ENCODE measurements around the gene CORO2B.

CORO2B gene

GRCh38 chr15:68696414-68697363 lies 117.9 kb downstream of the CORO2B start:
- Mint-ChIP-seq H3K27me3 (no peaks in the 10 kb centered on the region), H3K27ac (no peak overlapping the region), H3K9me3 (ENCODE audit: low read depth) (no peaks in the 10 kb centered on the region), H3K36me3 (no peaks in the 10 kb centered on the region), H3K4me1 (ENCODE audit: low read depth) (peaks cover 8% of the 10 kb centered on the region), H3K4me3 (no peak overlapping the region)

GRCh38 chr15:68697711-68698690 lies 119.2 kb downstream of the CORO2B start:
- Mint-ChIP-seq H3K9me3 (ENCODE audit: low read depth) (no peaks in the 10 kb centered on the region), H3K36me3 (no peaks in the 10 kb centered on the region), H3K27ac (no peak overlapping the region), H3K4me3 (no peak overlapping the region), H3K27me3 (no peaks in the 10 kb centered on the region), H3K4me1 (ENCODE audit: low read depth) (peaks cover 6% of the 10 kb centered on the region)

DNA sequence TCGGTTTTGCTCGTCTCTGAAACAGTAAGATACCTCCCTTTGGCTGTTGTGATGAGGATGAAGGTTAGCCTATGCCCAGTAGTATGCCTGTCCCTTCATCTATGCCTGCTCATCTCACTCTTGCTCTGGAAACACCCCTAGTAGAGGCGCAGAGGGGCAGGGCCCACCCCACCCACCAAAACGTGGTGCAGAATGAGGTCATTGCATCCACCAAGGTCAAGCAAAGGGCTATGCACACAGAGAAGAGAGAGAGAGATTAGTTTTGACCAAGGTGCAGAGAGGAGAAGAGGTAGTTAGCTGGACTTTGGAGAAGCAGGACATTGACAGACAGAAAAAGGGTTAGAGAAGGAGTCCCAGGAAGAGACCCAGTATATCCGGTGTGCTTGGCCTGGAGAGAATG lies 119.9 kb downstream of the CORO2B start:
- H3K27me3 Mint-ChIP-seq, result no peaks in the 10 kb centered on the region
- no peak overlapping the region for H3K27ac Mint-ChIP-seq
- no peak overlapping the region for H3K4me3 Mint-ChIP-seq
- H3K9me3 Mint-ChIP-seq (ENCODE audit: low read depth), result no peaks in the 10 kb centered on the region
- no peaks in the 10 kb centered on the region for H3K36me3 Mint-ChIP-seq
- H3K4me1 Mint-ChIP-seq (ENCODE audit: low read depth), result no peaks in the 10 kb centered on the region

DNA sequence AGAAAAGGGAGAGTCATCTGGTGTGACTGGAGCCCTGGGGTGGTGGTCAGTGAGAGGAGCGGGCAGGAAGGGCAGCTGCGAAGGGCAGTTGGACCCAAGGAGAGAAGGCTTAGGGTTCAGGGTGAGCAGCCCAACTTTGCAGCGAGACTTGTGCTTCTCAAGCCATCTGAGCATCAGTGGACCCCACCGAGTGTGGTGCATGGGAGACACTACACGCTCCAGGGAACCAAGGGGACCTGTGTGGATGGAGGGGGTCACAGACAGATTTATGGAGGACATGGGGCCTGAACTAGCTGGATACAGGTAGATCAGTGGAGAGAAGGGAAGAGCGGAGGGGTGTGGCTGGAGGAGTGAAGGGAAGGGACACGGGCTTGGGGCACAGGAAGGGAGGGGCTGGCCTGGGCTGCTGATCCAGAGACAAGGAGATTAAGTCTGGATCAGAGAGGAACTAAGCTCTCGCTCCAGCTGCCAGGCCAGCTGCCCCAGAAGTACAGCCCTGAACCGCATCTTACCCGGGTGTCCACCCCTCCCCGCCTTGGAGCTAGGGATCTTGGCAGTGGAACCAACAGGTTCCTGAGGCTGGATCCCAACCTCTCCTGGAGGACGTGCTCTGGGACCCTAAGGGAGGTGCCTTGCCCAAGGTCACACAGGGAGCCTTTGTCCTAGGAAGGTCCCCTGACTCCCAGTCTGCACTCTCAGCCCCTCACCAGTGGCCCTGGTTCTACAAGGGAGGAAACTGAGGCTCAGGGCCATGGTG lies 120.5 kb downstream of the CORO2B start:
- Mint-ChIP-seq H3K27me3 (no peaks in the 10 kb centered on the region), H3K4me1 (ENCODE audit: low read depth) (no peaks in the 10 kb centered on the region), H3K9me3 (ENCODE audit: low read depth) (no peaks in the 10 kb centered on the region), H3K4me3 (no peak overlapping the region), H3K36me3 (no peaks in the 10 kb centered on the region), H3K27ac (no peak overlapping the region)

DNA sequence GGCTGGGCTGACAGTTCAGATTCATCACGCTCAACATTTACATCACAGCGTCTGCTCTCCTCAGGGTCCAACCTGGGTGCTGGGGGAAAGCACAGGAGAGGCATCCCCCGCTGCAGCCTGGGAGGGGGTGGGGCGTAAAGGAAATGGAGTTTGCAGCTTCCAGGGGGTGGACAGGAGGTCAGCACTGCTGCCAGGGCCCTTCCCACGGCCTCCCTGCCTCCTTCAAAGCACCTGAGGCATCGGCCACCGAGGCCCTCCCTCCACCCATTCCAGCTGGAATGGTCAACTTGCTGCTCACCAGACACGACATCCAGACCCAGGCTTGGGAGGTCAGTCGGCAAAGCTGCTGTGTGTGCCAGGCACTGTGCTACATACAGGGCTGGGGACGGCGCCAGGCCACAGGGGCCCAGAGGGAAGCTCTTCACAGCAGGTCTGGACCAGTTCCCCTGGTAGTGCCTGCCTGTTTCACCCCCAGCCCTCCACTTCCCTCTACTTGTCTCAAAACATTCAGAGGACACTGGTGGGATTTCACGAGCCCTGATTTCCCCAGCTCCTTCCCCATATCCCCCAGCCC lies 121.2 kb downstream of the CORO2B start:
- H3K36me3 Mint-ChIP-seq, result no peaks in the 10 kb centered on the region
- H3K4me1 Mint-ChIP-seq (ENCODE audit: low read depth), result no peaks in the 10 kb centered on the region
- H3K27ac Mint-ChIP-seq, result no peak overlapping the region
- no peaks in the 10 kb centered on the region for H3K27me3 Mint-ChIP-seq
- H3K9me3 Mint-ChIP-seq (ENCODE audit: low read depth), result no peaks in the 10 kb centered on the region
- no peak overlapping the region for H3K4me3 Mint-ChIP-seq

- H3K27me3 Mint-ChIP-seq, result no peaks in the 10 kb centered on the region
- no peaks in the 10 kb centered on the region for H3K4me1 Mint-ChIP-seq (ENCODE audit: low read depth)
- H3K27ac Mint-ChIP-seq, result no peak overlapping the region
- no peak overlapping the region for H3K4me3 Mint-ChIP-seq
- H3K36me3 Mint-ChIP-seq, result no peaks in the 10 kb centered on the region
- H3K9me3 Mint-ChIP-seq (ENCODE audit: low read depth), result no peaks in the 10 kb centered on the region
Observed at GRCh38 chr15:68700455-68701123, 121.8 kb downstream of the CORO2B start.

DNA sequence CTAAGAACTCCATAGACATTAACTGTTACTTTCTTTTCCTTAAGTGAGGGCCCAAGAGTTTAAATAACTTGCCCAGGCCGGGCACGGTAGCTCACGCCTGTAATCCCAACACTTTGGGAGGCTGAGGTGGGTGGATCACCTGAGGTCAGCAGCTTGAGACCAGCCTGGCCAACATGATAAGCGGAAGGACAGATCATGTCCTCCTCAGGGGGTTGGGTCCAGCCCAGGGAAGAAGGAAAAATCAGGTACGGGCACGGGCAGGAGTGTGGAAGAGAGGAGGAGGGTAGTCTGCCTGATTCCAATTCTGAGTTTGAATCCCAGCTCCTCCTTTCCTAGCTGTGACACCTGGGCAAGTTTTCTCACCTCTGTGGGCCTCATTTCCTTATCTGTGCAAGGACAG lies 123.1 kb downstream of the CORO2B start:
- no peaks in the 10 kb centered on the region for H3K27me3 Mint-ChIP-seq
- H3K27ac Mint-ChIP-seq, result no peak overlapping the region
- H3K4me1 Mint-ChIP-seq (ENCODE audit: low read depth), result no peaks in the 10 kb centered on the region
- no peaks in the 10 kb centered on the region for H3K36me3 Mint-ChIP-seq
- no peaks in the 10 kb centered on the region for H3K9me3 Mint-ChIP-seq (ENCODE audit: low read depth)
- H3K4me3 Mint-ChIP-seq, result no peak overlapping the region

DNA sequence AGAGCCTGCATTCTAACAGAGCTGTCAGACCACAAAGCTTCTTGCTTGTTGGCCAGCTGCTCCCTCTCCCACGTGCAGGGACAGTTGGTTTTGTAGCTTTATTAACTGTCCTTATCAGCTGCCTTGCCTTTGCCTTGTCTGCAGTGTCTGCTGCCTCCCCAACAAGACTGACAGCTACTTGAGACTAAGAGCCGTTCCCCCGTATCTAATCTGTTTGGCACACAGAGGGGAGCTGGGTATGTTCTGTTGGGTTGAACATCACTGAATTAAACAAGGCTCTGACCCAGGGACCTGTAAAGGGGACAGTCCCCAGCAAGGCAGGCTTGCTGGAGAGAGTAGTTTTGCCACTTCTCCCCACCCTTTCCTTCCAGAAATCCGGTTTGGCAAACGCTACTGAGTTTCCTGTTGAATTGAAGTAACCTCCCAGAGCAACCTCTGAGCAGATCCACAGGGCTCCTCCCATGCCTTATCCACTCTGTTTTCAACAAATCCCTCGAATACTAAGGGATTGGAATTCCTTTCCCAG lies 125.8 kb downstream of the CORO2B start:
- Mint-ChIP-seq H3K36me3 (no peaks in the 10 kb centered on the region), H3K9me3 (ENCODE audit: low read depth) (no peaks in the 10 kb centered on the region), H3K4me3 (no peak overlapping the region), H3K27me3 (no peaks in the 10 kb centered on the region), H3K27ac (no peak overlapping the region), H3K4me1 (ENCODE audit: low read depth) (no peaks in the 10 kb centered on the region)

DNA sequence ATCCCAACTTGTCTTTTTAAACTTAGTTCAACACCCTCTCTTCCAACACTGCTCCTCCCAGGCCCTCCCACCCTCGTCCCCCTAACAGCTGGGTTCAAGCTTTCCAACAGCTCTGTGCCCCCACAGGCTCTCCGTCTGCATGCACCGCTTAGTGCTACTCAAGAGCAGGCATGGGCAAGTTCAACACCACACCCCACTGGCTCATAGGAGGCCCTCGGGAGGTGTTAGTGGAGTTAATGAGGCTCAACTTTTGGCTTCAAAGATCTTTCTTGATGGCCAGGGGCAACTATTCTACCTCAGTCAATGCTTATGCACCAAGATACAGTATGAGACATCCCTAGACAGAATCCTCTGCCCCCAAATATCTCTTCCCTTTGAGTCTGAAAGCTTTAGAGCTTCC lies 127.5 kb downstream of the CORO2B start:
- Mint-ChIP-seq H3K9me3 (ENCODE audit: low read depth) (no peaks in the 10 kb centered on the region), H3K27me3 (peaks cover 1% of the 10 kb centered on the region), H3K27ac (no peak overlapping the region), H3K36me3 (no peaks in the 10 kb centered on the region), H3K4me3 (no peak overlapping the region), H3K4me1 (ENCODE audit: low read depth) (no peaks in the 10 kb centered on the region)

- Mint-ChIP-seq H3K4me1 (ENCODE audit: low read depth) (no peaks in the 10 kb centered on the region), H3K27me3 (peaks cover 1% of the 10 kb centered on the region), H3K4me3 (no peak overlapping the region), H3K9me3 (ENCODE audit: low read depth) (no peaks in the 10 kb centered on the region), H3K27ac (no peak overlapping the region), H3K36me3 (no peaks in the 10 kb centered on the region)
Observed at GRCh38 chr15:68706931-68707330, 128.1 kb downstream of the CORO2B start.

- H3K27me3 Mint-ChIP-seq, result peaks cover 3% of the 10 kb centered on the region
- H3K36me3 Mint-ChIP-seq, result no peaks in the 10 kb centered on the region
- H3K27ac Mint-ChIP-seq, result no peak overlapping the region
- H3K4me3 Mint-ChIP-seq, result no peak overlapping the region
- no peaks in the 10 kb centered on the region for H3K4me1 Mint-ChIP-seq (ENCODE audit: low read depth)
- no peaks in the 10 kb centered on the region for H3K9me3 Mint-ChIP-seq (ENCODE audit: low read depth)
Observed at GRCh38 chr15:68707386-68707785, 128.6 kb downstream of the CORO2B start.

DNA sequence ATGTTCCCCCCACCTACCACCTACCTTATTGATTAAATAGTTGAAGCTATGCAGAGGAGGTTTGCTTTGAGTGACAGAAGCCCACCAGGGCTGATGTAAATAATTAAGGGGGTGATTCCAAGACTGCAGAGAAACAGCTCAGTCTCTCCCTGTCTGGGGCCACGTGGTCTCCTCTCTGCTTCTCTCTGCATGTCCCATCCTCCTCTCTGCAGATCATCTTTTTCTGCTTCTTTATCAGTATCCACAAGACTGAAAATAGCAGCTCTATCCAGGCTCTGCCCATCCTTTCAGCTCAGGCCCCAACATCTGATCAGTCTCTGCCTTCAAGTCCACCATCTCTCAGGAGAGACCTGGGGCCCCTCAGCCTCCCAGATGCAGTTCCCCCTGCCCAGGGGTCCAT lies 131.1 kb downstream of the CORO2B start:
- Mint-ChIP-seq H3K27me3 (peaks cover 3% of the 10 kb centered on the region), H3K4me1 (ENCODE audit: low read depth) (no peaks in the 10 kb centered on the region), H3K27ac (no peak overlapping the region), H3K4me3 (no peak overlapping the region), H3K9me3 (ENCODE audit: low read depth) (no peaks in the 10 kb centered on the region), H3K36me3 (no peaks in the 10 kb centered on the region)

DNA sequence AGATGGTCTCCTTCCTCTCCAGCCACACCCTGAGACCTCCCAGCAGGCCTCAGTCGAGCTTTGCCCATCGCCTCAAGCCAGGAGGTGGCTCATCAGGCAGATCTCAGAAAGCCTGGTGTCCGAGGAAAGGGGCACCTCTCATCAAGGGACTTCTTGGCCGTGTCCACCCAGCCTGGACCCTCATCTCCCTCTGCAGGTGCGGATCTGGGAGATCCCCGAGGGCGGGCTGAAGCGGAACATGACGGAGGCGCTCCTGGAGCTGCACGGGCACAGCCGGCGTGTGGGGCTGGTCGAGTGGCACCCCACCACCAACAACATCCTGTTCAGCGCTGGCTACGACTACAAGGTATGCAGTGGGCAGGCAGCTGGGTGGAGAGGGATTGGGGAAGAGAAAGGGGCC lies 131.7 kb downstream of the CORO2B start:
- Mint-ChIP-seq H3K9me3 (ENCODE audit: low read depth) (no peaks in the 10 kb centered on the region), H3K27me3 (peaks cover 3% of the 10 kb centered on the region), H3K36me3 (no peaks in the 10 kb centered on the region), H3K4me1 (ENCODE audit: low read depth) (no peaks in the 10 kb centered on the region), H3K27ac (no peak overlapping the region), H3K4me3 (no peak overlapping the region)

DNA sequence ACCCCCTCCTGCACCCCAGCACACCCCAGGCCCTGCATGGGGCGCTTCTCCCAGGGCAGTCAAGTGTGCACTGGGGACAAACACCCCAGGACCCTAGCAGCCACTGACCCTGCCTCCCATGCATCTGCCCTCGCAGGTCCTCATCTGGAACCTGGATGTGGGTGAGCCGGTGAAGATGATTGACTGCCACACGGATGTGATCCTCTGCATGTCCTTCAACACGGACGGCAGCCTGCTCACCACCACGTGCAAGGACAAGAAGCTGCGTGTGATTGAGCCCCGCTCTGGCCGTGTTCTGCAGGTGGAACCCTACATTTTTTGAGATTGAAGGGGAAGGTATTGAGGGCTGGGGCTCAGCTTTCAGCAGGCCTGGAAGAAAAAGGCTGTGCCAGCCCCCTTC lies 132.6 kb downstream of the CORO2B start:
- Mint-ChIP-seq H3K27me3 (peaks cover 5% of the 10 kb centered on the region), H3K36me3 (no peaks in the 10 kb centered on the region)

More for the DNA sequence above, 132.6 kb downstream of the CORO2B start:
- no peaks in the 10 kb centered on the region for H3K9me3 Mint-ChIP-seq (ENCODE audit: low read depth)
- H3K4me3 Mint-ChIP-seq, result no peak overlapping the region
- H3K4me1 Mint-ChIP-seq (ENCODE audit: low read depth), result no peaks in the 10 kb centered on the region
- H3K27ac Mint-ChIP-seq, result no peak overlapping the region
